GM19468 (cell line): ENCODE data around the gene ADH6.
"Not testable (repeated sequence)": the region's sequence is repeated elsewhere in the genome, so short reads cannot be mapped to it uniquely, and the experiment has no call there.

Experiments
- ATAC-seq: cut with Tn5 transposase; IDR thresholded peaks from one replicate; pipeline ENCODE4 v1.9.1; 2021; ENCODE audit warnings: mild to moderate bottlenecking, moderate library complexity, moderate number of reproducible peaks; ENCODE audit not compliant: unreplicated experiment; ENCODE audit errors: extremely low read depth

Gene ADH6

DNA sequence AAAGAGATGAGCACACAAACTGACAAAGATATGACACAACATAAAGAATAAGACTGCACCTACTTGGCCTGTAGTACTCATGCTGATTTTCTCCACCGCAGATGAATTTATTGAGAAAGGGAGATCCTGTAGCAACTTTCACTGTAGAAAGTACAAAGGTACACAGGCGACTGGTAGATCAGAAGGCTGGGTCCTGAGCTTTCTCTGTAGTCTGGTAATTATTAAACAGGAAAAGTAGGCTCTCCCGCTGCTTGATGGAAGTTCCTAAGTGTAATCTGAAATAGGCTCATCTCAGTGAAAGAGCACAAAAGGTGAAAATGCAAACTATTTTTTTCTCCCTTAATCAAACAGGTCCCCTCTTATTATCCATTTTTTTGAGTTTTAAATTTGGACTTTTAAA, at the start of gene ADH6:
TSS of gene ADH6 (minus strand) at position 175 of the 400 bp plus-strand sequence. CDS start at position 81, 94 bp downstream.
- no peak for ATAC-seq

DNA sequence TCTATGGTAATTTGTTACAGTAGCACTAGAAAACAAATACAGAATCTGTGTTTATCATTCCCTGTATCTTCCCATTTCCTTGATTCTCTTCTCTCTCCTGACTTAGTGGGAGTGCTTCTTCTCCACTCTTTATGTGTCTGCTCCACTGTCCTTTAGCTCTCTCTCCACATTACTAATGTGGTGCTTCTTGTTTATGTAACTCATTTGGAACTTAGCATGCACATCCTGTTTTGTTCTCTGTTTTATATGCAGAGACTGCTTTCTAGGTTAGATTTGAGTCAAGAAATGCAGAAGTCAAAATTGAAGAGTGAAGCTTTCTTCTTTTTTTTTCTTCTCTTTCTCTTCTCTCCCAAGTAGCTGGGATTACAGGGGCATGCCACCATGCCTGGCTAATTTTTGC, 45.9 kb upstream of the ADH6 start:
- no peak for ATAC-seq

DNA sequence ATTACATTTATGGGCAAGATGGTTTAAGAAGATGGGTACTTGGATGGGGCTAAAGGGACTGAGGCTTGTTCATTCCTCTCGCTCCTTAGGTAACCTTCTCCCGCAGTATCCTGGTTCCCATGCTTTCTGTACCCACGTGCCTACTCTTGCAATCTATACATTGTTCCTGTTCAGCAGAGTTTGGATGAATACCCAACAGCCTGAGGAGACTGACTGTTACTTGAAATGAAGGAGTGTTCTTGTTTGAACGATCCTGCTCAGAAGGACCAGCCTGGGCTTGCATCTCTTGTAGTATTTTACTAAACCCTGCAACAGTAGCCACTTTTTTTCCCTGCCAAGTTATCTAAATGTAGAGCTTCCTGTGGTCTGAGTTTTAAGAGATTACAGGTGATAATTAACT, 33.7 kb upstream of the ADH6 start:
- no peak for ATAC-seq

DNA sequence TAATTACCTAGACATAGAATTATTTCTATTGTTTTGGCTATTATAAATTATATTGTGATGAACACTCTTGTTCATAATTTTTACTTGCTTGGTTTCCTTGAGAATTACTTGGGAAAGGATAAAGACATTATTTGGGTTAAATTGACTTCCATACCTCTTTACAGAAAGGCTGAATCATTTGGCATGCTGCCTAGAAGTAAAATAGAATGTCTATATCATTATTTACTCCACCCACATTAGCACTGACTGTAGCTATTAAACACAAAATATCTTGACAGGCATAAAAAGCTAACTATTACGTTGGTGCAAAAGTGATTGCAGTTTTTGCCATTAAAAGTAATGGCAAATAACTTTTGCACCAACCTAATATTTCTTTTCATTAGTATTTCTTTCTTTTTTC, 29.7 kb upstream of the ADH6 start:
- no peak for ATAC-seq

DNA sequence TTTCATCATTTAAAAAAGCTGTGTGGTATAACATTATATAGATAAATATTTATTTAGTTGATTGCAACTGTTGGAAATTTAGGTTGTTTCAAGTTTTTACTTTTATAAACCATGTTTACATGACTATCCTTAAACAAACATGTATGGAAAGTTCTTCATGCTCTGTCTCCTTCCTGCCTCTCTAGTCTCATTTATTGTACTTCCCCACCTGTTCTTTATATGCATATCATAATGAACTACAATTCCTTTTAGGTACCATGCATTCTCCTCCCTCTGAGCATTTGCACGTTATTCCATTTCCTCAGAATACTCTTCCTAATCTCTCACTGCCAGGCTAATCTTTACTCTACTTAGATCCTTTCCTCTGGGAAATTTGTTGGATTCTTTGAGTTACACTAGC, 16.9 kb upstream of the ADH6 start:
- no peak for ATAC-seq

DNA sequence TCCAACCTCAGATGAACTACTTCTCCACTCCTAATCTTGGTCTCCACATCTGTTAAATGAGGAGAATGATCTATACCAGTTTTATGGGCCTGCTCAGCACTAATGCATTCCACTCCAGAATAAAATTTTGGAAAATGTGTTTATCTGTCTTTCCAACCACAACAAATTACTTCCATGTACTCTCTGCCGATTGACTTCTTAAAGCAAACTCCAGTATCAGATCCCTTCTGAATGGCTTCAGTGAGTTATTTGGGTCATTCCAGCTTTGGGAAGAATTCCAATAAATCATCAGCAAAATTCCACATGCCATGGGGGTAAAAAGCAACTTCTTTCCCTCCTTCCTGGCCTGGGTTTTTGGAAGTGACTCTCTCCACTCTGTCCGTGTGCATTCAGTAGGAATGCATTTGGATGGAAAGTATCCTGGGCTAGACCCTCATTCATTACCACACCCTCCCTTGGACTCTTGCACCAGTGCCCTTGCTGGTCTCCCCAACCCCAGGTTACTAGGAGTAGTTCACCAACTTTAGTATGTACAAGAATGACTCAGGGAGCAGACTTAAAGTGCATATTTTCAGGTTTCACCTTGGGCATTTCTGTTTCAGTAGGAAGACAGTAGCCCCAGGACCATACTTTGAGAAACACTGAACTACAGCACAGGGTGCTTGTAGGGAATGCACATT, 15.4 kb upstream of the ADH6 start:
- ATAC-seq: no peak

DNA sequence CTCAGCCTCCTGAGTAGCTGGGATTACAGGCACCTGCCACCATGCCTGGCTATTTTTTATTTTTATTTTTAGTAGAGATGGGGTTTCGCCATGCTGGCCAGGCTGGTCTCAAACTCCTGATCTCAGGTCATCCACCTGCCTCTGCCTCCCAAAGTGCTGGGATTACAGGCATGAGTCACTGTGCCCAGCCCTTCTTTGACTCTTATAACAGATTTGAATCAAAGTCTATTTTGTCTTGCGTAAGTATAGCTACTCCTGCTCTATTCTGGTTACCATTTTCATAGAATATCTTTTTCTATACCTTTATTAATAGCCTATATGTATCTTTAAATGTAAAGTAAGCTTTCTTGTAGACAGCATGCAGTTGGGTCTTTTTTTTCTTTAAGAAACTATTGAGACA, 14.4 kb upstream of the ADH6 start:
- ATAC-seq: not testable (repeated sequence)

DNA sequence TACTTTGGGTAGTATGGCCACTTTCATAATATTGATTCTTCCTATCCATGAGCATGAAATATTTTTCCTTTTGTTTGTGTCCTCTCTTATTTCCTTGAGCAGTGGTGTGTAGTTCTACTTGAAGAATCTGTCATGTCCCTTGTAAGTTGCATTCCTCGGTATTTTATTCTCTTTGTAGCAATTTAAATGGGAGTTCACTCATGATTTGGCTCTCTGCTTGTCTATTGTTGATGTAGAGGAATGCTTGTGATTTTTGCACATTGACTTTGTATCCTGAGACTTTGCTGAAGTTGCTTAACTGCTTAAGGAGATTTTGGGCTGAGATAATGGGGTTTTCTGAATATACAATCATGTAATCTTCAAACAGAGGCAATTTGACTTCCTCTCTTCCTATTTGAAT, 9.7 kb upstream of the ADH6 start:
- not testable (repeated sequence) for ATAC-seq

DNA sequence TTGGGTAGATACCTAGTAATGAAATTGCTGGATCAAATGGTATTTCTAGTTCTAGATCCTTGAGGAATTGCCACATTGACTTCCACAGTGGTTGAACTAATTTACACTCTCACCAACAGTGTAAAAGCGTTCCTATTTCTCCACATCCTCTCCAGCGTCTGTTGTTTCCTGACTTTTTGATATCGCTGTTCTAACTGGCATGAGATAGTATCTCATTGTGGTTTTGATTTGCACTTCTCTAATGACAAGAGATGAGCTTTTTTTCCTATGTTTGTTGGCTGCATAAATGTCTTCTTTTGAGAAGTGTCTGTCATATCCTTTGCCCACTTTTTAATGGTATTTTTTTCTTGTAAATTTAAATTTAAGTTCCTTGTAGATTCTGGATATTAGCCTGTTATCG, 8.6 kb upstream of the ADH6 start:
- ATAC-seq: not testable (repeated sequence)

DNA sequence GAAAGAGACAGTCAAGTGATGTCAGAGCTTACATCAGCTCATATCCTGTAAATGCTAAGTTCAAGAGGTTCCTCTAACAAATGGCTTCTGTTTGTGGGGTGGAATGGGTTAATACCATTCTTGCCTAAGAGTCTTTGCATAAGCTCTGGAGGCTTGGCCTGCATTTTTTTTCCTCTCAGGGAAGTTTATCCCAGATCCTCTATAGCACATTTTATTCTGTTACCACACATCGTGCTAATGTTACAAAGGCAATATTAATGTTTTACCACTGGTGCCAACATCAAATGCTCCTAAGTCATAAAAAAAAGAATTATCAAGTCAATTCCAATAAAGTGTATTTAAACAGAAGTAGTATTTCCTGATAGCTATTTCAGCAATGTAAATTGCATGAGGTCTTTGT, 2.9 kb upstream of the ADH6 start:
- no peak for ATAC-seq

DNA sequence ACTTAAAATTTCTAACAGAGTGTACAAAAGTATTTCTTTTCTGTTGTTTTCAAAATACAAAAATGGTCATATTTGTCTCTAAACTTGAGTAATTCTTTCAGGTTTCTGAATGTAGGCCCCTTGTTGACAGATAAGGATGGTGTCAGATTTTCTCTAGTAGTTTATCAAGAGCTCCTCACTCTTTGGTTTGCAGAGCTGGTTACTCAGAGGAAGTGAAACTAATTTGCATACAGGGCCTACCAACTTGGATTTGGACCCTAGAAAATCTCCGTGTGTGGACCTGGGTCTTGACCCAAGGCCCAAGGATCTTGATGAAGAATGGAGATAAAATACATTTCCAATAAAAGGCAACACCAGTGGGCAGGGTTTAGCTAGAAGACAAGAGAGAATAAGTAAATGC, 433 bp upstream of the ADH6 start:
- ATAC-seq: peak; percentile 63

DNA sequence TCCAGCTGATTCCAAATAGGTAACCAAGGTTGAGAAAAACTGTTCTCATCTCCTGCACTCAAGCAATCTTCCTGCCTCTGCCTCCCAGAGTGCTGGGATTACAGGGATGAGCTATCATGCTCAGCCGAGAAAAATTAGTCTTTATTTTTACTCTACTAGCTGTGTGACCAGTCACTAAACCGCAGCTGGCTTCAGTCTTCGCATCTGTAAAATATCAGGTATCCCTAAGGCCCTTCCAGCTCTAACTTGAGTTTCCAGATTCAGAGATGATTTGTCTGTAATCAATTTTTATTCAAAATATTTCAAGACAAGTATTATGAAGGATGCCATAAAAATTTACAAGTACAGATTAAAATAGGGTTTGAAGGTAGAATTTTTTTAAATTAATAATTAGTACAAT, 3.5 kb downstream of the ADH6 start:
- no peak for ATAC-seq

DNA sequence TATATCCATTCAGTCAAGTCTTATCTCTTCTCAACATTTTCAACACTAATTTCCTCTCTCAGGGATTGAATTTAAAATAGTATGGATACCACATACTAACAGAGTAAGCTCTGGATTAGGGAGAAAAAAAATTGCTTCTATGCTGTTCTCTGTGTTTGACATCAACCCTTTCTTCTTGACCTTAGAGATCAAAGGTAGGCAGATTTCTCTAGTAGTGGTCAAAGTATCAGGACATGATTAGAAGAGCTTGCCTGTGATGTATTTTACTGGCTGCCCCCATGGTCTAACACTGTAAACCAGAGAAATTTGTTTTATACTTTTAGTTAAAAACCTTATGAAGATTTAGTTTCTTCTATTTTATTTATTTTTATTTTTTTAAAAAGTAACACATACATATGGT, 8.3 kb downstream of the ADH6 start:
- ATAC-seq: no peak

DNA sequence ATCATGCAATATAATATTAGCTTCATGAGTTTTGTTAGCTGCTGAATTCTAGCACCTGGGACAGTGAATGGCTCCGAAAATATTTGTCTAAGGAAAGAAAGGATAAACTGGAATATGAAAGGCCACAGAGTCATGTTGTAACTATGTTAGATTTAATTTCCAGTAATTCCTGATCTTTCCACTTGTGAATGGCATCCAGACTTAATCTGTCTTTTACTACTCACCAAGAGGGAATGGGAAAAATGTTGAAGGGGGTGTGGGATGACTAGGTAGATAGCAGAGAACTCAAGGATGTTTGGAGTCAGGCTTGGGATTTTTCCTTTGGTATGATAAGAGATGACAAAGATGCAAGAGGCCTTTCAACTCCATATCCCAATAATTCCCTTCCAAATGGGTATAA, 9.4 kb downstream of the ADH6 start:
- no peak for ATAC-seq

DNA sequence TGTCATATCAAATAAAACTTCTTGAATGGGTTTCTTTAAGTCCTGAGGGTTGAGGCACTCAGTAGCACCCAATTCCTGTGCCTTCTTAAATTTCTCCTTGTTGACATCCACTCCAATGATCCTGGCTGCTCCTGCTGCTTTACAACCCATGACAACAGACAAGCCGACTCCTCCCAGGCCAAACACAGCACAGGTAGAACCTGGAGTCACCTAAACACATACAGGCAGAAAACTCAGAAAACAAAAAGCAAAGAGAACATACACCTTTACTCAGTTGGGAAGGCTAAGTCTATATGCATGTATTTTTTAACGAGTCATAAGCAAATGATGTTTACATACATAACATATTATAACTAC, 10.3 kb downstream of the ADH6 start:
- ATAC-seq: no peak

DNA sequence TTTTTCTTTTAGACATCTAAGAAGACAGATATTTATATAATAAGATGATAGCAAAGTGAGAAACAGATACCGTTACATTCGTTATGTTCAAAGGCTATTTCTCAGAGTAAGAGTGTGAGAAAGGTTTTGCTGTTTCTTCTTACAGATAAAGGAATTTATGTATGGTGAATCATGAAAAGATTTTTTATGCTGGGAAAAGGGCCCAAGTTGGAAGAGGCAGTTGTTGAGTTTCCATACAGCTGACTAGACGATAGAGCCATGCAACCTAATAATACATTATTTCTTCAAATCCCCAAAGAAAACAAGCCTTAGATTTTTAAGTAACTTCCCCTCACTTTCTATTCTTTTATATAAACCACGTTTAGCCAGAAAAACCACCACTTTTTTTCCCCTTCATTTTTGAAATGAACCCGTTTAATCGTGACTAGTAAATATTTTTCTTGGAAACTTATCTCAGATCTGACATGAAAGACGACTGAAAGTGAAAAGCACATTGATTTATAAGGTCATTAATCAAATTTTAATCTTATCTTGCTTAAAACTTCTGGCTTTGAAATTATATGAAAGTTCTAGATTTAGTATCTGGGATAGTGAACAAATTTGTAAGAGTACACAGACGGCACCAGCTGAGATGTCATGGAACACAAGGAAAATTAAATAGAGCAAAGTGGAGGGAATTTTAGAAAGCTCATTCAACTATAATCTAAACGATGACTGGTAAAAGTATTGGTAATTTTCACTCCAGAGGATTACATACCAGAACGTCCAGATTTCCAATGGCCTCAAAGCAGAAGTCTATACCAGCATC, 10.9 kb downstream of the ADH6 start:
- no peak for ATAC-seq

DNA sequence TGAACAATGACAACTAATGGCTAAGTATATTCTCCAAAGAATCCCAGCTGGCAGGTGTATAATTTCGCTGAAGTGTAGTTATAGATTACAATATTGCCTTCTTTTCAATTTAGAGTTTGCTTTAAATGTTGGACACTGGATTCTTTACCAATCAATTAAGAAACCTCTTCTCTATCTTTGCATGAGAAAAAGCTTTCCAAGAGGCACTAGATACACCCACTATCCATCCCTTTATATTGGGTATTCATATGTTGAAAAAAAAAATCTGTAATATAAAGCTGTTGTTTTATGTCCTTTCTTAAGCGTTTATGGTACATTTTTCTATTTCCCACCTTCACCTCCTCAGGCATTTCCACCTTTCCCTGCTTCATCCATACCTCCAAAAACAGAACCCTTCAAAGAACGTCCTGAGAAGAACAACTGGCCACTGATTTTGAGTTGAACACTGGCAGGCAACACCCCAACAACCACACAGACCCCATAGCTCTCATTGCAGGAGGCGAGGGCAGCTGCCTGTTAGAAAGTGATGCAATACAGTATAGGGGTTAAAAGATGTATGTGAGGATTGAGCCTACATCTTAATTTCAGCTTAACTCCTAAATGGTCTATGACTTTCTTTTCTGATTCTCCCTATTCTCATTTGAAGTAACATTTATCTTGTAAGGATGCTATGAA, 11.8 kb downstream of the ADH6 start:
- ATAC-seq: no peak

DNA sequence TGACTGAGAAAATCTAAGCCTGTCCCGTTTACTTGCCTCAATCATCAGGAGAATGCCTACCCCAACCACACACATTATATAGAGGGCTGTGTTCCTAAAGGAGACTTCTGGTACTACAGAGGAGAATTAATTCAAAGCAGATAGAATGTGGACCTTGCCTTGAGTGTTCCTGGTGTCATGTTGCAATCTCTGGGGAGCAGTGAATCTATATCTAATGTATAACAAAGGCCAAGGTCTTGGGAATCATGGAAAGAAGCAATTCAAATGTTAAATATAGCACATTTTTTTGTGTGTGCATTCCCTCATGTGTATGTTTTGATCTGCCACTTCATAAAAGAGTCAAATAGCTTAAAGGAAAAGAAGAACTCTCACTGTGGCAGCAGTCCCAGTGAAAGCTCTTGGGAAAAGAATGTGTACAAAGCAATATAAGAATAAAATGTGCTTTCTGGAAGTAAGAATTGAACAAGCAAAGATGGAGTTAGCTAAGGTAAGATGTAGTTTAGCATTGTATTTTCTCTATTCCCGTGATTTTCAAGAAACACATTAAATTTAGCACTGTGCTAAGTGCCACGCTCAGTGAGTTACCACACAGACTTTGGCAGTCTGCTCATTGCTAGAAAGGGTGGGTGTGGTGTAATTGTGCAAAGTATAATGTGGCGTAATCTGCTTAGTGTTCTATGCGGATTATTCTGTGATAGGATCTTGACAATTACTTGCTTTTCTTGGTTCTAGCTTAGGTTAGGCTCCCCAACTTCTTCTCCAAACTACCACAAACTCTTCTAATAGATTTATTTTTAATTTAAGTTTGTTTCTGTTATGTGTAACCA, 13.7 kb downstream of the ADH6 start:
- ATAC-seq: no peak

DNA sequence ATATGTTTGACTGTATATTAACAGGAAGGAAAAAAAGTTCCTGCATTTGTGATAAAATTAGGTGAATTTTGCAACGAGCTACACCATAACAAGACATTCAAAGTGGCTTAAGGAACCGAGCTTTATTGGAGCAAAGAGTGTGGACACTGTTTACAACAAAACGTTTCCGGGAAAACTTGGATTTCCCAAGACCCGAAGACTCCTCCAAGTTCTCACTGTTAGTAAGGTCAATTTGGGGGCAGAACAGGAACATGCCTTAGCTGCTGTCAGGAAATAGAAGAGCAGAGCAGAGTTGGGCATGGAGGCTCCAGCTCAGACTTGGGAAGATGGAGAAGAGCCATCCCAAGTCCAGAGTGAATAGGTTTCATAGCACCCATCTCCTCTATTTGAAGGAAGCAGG, 16.5 kb downstream of the ADH6 start:
- ATAC-seq: no peak

DNA sequence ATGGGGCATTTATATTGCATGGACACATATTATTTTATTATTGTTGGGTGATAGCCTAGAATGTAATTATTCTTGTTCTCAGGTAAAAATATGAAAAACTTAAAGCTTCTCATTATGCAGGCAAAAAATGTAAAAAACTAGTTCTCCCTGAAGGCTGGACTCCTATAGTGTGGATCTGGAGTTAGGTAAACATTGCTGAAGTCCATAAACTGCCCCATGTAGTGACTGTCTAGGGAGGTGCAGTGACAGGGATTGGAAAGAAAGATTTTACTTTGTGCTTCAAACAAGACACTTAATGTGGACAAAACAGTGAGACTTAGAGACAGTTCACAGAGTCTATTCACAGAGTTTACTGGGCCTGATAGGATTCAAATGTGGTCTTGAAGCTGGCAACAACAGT, 17.0 kb downstream of the ADH6 start:
- no peak for ATAC-seq

DNA sequence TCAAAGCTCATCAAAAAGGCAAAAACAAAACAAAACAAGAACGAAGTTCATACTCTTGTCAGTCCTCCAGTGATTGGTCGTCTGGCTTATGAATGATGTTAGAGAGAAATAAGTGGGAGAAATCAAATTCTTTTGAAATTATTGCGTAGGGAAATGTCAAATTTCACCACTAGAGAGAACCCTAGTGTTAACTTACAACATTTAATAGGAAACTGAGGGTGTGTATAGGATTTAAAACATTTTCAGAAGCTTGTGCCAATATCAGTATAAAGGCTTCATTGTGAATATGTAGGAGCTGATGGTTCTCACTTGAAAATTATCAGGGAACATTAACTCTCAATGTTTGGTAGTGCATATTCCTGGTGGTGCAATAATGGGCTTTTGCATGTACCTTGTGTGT, 17.4 kb downstream of the ADH6 start:
- no peak for ATAC-seq
